ENCODE results near the gene AATK.

DNA sequence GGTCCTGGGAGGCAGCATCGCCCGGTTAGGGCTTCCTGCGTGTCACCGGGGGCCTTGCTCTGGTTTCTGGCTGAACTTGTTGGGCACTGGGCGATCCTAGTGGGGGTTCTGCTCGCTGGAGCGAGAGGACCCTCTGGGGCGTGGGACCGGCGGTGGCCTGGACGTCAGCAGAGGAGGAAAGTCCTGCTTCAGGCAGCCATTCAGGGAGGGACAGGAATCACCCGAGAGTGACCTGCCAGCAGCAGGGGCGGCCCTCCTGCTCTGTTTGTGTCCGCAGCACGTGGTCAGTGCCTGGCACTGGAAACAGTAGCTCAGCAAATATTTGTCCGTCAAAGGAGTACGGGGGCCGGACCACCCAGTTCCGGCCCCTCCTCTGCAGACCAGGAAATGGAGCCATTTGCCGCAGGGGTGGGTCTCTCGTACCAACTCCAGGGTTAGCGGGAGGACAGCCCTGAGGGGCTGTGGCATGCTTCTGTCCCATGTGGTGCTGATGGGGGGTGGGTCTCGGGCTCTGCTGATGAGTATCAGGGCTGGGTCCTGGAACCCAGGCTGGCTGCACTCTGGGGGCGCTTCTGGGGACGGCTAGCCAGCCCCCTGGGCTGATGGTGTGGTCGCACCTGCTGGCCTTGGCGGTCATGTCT is 82.8 kb downstream of the AATK start:
- TF ChIP-seq POLR2AphosphoS5 (IDR thresholded peaks at IDR 0.05; ENCODE audit: low read depth) = no peak
- TF ChIP-seq, protein P1, sequence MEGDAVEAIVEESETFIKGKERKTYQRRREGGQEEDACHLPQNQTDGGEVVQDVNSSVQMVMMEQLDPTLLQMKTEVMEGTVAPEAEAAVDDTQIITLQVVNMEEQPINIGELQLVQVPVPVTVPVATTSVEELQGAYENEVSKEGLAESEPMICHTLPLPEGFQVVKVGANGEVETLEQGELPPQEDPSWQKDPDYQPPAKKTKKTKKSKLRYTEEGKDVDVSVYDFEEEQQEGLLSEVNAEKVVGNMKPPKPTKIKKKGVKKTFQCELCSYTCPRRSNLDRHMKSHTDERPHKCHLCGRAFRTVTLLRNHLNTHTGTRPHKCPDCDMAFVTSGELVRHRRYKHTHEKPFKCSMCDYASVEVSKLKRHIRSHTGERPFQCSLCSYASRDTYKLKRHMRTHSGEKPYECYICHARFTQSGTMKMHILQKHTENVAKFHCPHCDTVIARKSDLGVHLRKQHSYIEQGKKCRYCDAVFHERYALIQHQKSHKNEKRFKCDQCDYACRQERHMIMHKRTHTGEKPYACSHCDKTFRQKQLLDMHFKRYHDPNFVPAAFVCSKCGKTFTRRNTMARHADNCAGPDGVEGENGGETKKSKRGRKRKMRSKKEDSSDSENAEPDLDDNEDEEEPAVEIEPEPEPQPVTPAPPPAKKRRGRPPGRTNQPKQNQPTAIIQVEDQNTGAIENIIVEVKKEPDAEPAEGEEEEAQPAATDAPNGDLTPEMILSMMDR (conservative IDR thresholded peaks at IDR 0.05; ENCODE audit: low read depth in 2 of 2) = no peak
- TF ChIP-seq, protein P2, sequence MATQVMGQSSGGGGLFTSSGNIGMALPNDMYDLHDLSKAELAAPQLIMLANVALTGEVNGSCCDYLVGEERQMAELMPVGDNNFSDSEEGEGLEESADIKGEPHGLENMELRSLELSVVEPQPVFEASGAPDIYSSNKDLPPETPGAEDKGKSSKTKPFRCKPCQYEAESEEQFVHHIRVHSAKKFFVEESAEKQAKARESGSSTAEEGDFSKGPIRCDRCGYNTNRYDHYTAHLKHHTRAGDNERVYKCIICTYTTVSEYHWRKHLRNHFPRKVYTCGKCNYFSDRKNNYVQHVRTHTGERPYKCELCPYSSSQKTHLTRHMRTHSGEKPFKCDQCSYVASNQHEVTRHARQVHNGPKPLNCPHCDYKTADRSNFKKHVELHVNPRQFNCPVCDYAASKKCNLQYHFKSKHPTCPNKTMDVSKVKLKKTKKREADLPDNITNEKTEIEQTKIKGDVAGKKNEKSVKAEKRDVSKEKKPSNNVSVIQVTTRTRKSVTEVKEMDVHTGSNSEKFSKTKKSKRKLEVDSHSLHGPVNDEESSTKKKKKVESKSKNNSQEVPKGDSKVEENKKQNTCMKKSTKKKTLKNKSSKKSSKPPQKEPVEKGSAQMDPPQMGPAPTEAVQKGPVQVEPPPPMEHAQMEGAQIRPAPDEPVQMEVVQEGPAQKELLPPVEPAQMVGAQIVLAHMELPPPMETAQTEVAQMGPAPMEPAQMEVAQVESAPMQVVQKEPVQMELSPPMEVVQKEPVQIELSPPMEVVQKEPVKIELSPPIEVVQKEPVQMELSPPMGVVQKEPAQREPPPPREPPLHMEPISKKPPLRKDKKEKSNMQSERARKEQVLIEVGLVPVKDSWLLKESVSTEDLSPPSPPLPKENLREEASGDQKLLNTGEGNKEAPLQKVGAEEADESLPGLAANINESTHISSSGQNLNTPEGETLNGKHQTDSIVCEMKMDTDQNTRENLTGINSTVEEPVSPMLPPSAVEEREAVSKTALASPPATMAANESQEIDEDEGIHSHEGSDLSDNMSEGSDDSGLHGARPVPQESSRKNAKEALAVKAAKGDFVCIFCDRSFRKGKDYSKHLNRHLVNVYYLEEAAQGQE (IDR thresholded peaks at IDR 0.05; ENCODE audit: unreplicated experiment) = no peak
- no peak for TF ChIP-seq EZH2phosphoT487 (IDR thresholded peaks at IDR 0.05; ENCODE audit: unreplicated experiment)
- TF ChIP-seq EZH2 (IDR thresholded peaks at IDR 0.05; ENCODE audit: low read depth, unreplicated experiment) = no peak
- no peak for TF ChIP-seq CREB1 (CRISPR knock-in tag; IDR thresholded peaks at IDR 0.05; ENCODE audit: low read depth)
- TF ChIP-seq JUNB (IDR thresholded peaks at IDR 0.05; ENCODE audit: unreplicated experiment) = no peak
- no peak for TF ChIP-seq ZNF331 (CRISPR knock-in tag; IDR thresholded peaks at IDR 0.05; ENCODE audit: low read depth)
- TF ChIP-seq, protein P3, sequence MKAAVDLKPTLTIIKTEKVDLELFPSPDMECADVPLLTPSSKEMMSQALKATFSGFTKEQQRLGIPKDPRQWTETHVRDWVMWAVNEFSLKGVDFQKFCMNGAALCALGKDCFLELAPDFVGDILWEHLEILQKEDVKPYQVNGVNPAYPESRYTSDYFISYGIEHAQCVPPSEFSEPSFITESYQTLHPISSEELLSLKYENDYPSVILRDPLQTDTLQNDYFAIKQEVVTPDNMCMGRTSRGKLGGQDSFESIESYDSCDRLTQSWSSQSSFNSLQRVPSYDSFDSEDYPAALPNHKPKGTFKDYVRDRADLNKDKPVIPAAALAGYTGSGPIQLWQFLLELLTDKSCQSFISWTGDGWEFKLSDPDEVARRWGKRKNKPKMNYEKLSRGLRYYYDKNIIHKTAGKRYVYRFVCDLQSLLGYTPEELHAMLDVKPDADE (IDR thresholded peaks at IDR 0.05) = no peak

Measured in GM23338 (cell line).